HepG2 (cell line): ENCODE results near the gene CR1. TPM values are rescaled to one million over a fixed set of nuclear protein-coding genes. Genes with fewer than 3 reads are reported as not detected.

ENCODE experiments used
- ATAC-seq: fragments of 200-7000 bp; cut with Tn5 transposase; 3 replicates; pipeline ENCODE4 v1.9.1; 2020; ENCODE audit warnings: mild to moderate bottlenecking, moderate library complexity
- BruUV-seq: library from RNA; stranded (reverse); fragments of 400-500 nt; replicated peaks from 2 replicates; lab custom pipeline; 2021; lab: Mats Ljungman, UMichigan
- CTCF ChIA-PET: fragments of 300-600 bp; formaldehyde crosslinking; extraction: SDS; loops from one replicate; lab custom pipeline; 2021; ENCODE audit warnings: low total read pairs, inconsistent platforms, low intra/inter-chr PET ratio; lab: Yijun Ruan, JAX
- POLR2A ChIA-PET: fragments of 350-600 bp; sonication (Branson Sonifier 250); formaldehyde crosslinking; loops from one replicate; lab custom pipeline; 2020; ENCODE audit warnings: antibody characterized with exemption, inconsistent platforms; lab: Yijun Ruan, JAX
- DNase-seq: peaks from one replicate; pipeline ENCODE4 v3.0.0-alpha.2; 2015; ENCODE audit warnings: low spot score
- FAIRE-seq: peaks from 3 replicates; lab custom pipeline; 2011; peaks lifted over from hg19 to GRCh38; lab: Jason Lieb, UNC
- H2AFZ ChIP-seq: one replicate; pipeline ENCODE4 v1.6.1; 2011; ENCODE audit warnings: low read length, inconsistent platforms
- H3K27ac ChIP-seq: fragments of 300-600 bp; 3 replicates; pipeline ENCODE4 v1.8.0; 2011; ENCODE audit warnings: mixed run types, mild to moderate bottlenecking, mixed read lengths, low read length, inconsistent platforms; ENCODE audit not compliant: insufficient read depth; ENCODE audit errors: extremely low read length
- H3K27me3 ChIP-seq, 2 experiments: fragments of 200-600 bp in 1 of 2; 2 replicates in 1 of 2; 3 replicates in 1 of 2; pipeline versions ENCODE4 v1.6.0 to v1.8.0; 2011; ENCODE audit warnings: low read length in 2 of 2, mild to moderate bottlenecking in 2 of 2, moderate library complexity in 2 of 2, inconsistent platforms in 1 of 2; ENCODE audit not compliant: insufficient read depth in 2 of 2, control insufficient read depth in 1 of 2
- H3K36me3 ChIP-seq, 2 experiments: fragments of 200-600 bp in 1 of 2; replicated peaks in 1 of 2; 2 replicates in 1 of 2; 3 replicates in 1 of 2; pipeline versions ENCODE4 v1.5.1 to v1.8.0; 2011; ENCODE audit warnings: low read length in 2 of 2, inconsistent platforms in 1 of 2; ENCODE audit not compliant: insufficient read depth in 2 of 2, control insufficient read depth in 1 of 2
- H3K4me1 ChIP-seq: 2 replicates; pipeline ENCODE4 v1.5.1; 2012; ENCODE audit warnings: low read length, inconsistent platforms; ENCODE audit not compliant: insufficient read depth
- H3K4me2 ChIP-seq: 2 replicates; pipeline ENCODE4 v1.6.0; 2011; ENCODE audit warnings: low read depth, low read length, inconsistent platforms
- H3K4me3 ChIP-seq, 3 experiments: fragments of 200-600 bp in 1 of 3; sonication (generic), shearing (Covaris generic) in 1 of 3; replicated peaks in 1 of 3; 2 replicates each; pipeline ENCODE4 v1.5.1; 2011 to 2016; ENCODE audit warnings: low read length in 3 of 3, inconsistent platforms in 2 of 3, low read depth in 2 of 3, mild to moderate bottlenecking in 2 of 3, control low read depth in 1 of 3, mixed read lengths in 1 of 3; ENCODE audit not compliant: insufficient read depth in 1 of 3
- H3K79me2 ChIP-seq: one replicate; pipeline ENCODE4 v1.6.1; 2011; ENCODE audit warnings: low read length, inconsistent platforms; ENCODE audit not compliant: insufficient read depth
- H3K9ac ChIP-seq: 2 replicates; pipeline ENCODE4 v1.6.0; 2011; ENCODE audit warnings: mild to moderate bottlenecking, low read depth, low read length, inconsistent platforms; ENCODE audit not compliant: insufficient read depth
- H3K9me3 ChIP-seq: 2 replicates; pipeline ENCODE4 v1.5.1; 2012; ENCODE audit warnings: mild to moderate bottlenecking, low read length
- H4K20me1 ChIP-seq: 2 replicates; pipeline ENCODE4 v1.6.0; 2011; ENCODE audit warnings: inconsistent platforms, mild to moderate bottlenecking, low read length, moderate library complexity; ENCODE audit not compliant: insufficient read depth
- DNMT3B ChIP-seq: conservative IDR thresholded peaks from 2 replicates; pipeline ENCODE4 v1.6.1; 2016; ENCODE audit warnings: missing biosample characterization, control low read depth
- FOSL1 ChIP-seq: sonication (generic); formaldehyde crosslinking; IDR thresholded peaks from 2 replicates; pipeline ENCODE4 v1.9.0; 2021; ENCODE audit warnings: missing genetic modification reagents, borderline replicate concordance
- FOXM1 ChIP-seq: sonication (generic); formaldehyde crosslinking; IDR thresholded peaks from 2 replicates; pipeline ENCODE4 v1.5.0; 2020; ENCODE audit warnings: missing genetic modification reagents
- KDM6A ChIP-seq: IDR thresholded peaks from 2 replicates; pipeline ENCODE4 v1.6.1; 2016; ENCODE audit warnings: low read depth
- KLF12 ChIP-seq: sonication (generic); formaldehyde crosslinking; IDR thresholded peaks from 2 replicates; pipeline ENCODE4 v1.4.0; 2020; ENCODE audit warnings: missing genetic modification reagents, borderline replicate concordance
- MAFK ChIP-seq, 2 experiments: IDR thresholded peaks in 1 of 2; conservative IDR thresholded peaks in 1 of 2; 2 replicates each; pipeline ENCODE4 v1.6.1; 2011; ENCODE audit warnings: improper control_type of control experiment in 2 of 2, low read length in 2 of 2
- NR2C2 ChIP-seq: sonication (generic); formaldehyde crosslinking; IDR thresholded peaks from 2 replicates; pipeline ENCODE4 v1.4.0; 2020; ENCODE audit warnings: missing genetic modification reagents, mild to moderate bottlenecking, moderate library complexity, borderline replicate concordance
- SALL2 ChIP-seq: sonication (generic); formaldehyde crosslinking; IDR thresholded peaks from 2 replicates; pipeline ENCODE4 v1.8.1; 2023; ENCODE audit warnings: mild to moderate bottlenecking, missing genetic modification reagents, inconsistent platforms
- SPEN ChIP-seq: sonication (generic); formaldehyde crosslinking; IDR thresholded peaks from 2 replicates; pipeline ENCODE4 v1.5.1; 2020; ENCODE audit warnings: low read depth, mild to moderate bottlenecking, missing genetic modification reagents
- STAT6 ChIP-seq: sonication (generic); formaldehyde crosslinking; IDR thresholded peaks from 2 replicates; pipeline ENCODE4 v1.4.0; 2020; ENCODE audit warnings: missing genetic modification reagents, mild to moderate bottlenecking, borderline replicate concordance
- ZNF644 ChIP-seq: IDR thresholded peaks from 2 replicates; pipeline ENCODE4 v1.6.1; 2016; ENCODE audit warnings: low read depth
- ZNF674 ChIP-seq: sonication (generic); formaldehyde crosslinking; IDR thresholded peaks from 2 replicates; pipeline ENCODE4 v1.5.0; 2020; ENCODE audit warnings: low read depth, mild to moderate bottlenecking, missing genetic modification reagents
- ZSCAN29 ChIP-seq: sonication (generic); formaldehyde crosslinking; conservative IDR thresholded peaks from 2 replicates; pipeline ENCODE4 v1.4.0; 2020; ENCODE audit warnings: mild to moderate bottlenecking, missing genetic modification reagents
- WGBS: methylation state at CpG from one replicate; pipeline ENCODE4 v1.1.6; 2017; ENCODE audit warnings: low lambda C conversion rate; 5-methylcytosine and 5-hydroxymethylcytosine counted together
- in situ Hi-C: cut with HindIII; loops from 2 replicates; pipeline ENCODE4 v1.10.0; 2017; ENCODE audit warnings: low pct_unique_long_range_greater_than_20kb; ENCODE audit not compliant: extremely low pct_ligation_motif_present
- intact Hi-C: fragments of 100-400 bp; cut with micrococcal nuclease; formaldehyde crosslinking; loops from one replicate; pipeline ENCODE4 v1.10.0; 2022; ENCODE audit not compliant: unreplicated experiment
- polyA plus RNA-seq, 8 experiments: library from polyadenylated mRNA; depleted of rRNA in 3 of 8; stranded (reverse) in 7 of 8; unstranded in 1 of 8; fragments of >200 nt; fragmentation: Illumina TruSeq in 4 of 8; extraction: Trizol in 4 of 8; gene quantifications; 2 replicates each; pipeline versions ENCODE4 v1.2.1 to v1.2.3, GENCODE V29; 2011 to 2016; ENCODE audit warnings: low read depth in 4 of 8, missing spikeins in 1 of 8, mixed read lengths in 1 of 8; ENCODE audit not compliant: insufficient read depth in 1 of 8
- total RNA-seq, 5 experiments: library from RNA; depleted of rRNA; stranded (reverse); fragments of >200 nt; fragmentation: Illumina TruSeq; extraction: Trizol; gene quantifications; 2 replicates each; pipeline ENCODE4 v1.2.3, GENCODE V29; 2016; ENCODE audit warnings: low read depth in 1 of 5

The CR1 gene
- total and polyA plus RNA-seq, 2 of the 13 experiments (the other 11 are each of a cell fraction or from before 2014, with no cell fraction given): not detected

GRCh38 chr1:207518608-207519236 is 22.8 kb downstream of the CR1 start:
- ATAC-seq (no peak), DNase-seq (no peak), FAIRE-seq (no peak)
- H2AFZ ChIP-seq: no peak overlapping the region
- BruUV-seq: no TSS peak
- no peaks in the 10 kb centered on the region; a peak in 1 of 5 replicates for H3K27me3 ChIP-seq
- 8% methylated on average over 4 of the region's 4 CpGs for whole genome bisulfite sequencing
- ChIA-PET CTCF (no interaction called here), POLR2A (no interaction called here)
- H3K27ac ChIP-seq: no peak overlapping the region
- H3K4me2 ChIP-seq: no peak overlapping the region
- no peak overlapping the region for H3K9ac ChIP-seq
- no peaks in the 10 kb centered on the region for H3K79me2 ChIP-seq
- no peaks in the 10 kb centered on the region for H3K4me1 ChIP-seq
- in situ Hi-C loops (no loop called here), intact Hi-C loops (no loop called here)
- no peaks in the 10 kb centered on the region for H4K20me1 ChIP-seq
- no peaks in the 10 kb centered on the region for H3K36me3 ChIP-seq
- H3K4me3 ChIP-seq: no peak overlapping the region
- no peaks in the 10 kb centered on the region for H3K9me3 ChIP-seq
- TF ChIP-seq MAFK (conservative IDR thresholded peaks at IDR 0.05 in 1 of 2, IDR thresholded peaks at IDR 0.05 in 1 of 2; ENCODE audit: low read length in 2 of 2): peak; percentile 22 to 63; a peak in 3 of 4 replicates
- no peak for TF ChIP-seq FOSL1 (CRISPR knock-in tag)
- TF ChIP-seq, all 625 proteins: peak for 1

- intact Hi-C loops (no loop called here), in situ Hi-C loops (no loop called here)
- no peaks in the 10 kb centered on the region for H3K79me2 ChIP-seq
- H3K4me2 ChIP-seq: no peak overlapping the region
- no peak for FAIRE-seq
- no TSS peak for BruUV-seq
- H3K27me3 ChIP-seq: no peaks in the 10 kb centered on the region; a peak in 1 of 5 replicates
- H3K4me1 ChIP-seq: no peaks in the 10 kb centered on the region
- no peak overlapping the region for H3K9ac ChIP-seq
- H4K20me1 ChIP-seq: no peaks in the 10 kb centered on the region
- ChIA-PET POLR2A (no interaction called here), CTCF (no interaction called here)
- H3K27ac ChIP-seq: no peak overlapping the region
- H3K36me3 ChIP-seq: no peaks in the 10 kb centered on the region
- ATAC-seq: no peak
- H3K9me3 ChIP-seq: no peaks in the 10 kb centered on the region
- no peak overlapping the region for H2AFZ ChIP-seq
- 49% methylated on average over 23 of the region's 23 CpGs for whole genome bisulfite sequencing
- DNase-seq: no peak
- H3K4me3 ChIP-seq: no peak overlapping the region
- TF ChIP-seq KDM6A (no peak), KLF12 (CRISPR knock-in tag) (no peak), DNMT3B (CRISPR knock-in tag) (no peak), ZSCAN29 (no peak), SPEN (CRISPR knock-in tag) (no peak), STAT6 (no peak), SALL2 (no peak), FOXM1 (CRISPR knock-in tag) (no peak), NR2C2 (CRISPR knock-in tag) (no peak), ZNF674 (no peak), ZNF644 (no peak)
These were observed 23.8 kb downstream of the CR1 start for GRCh38 chr1:207519505-207520399.
